SJSA1 (cell line): Measurements from ENCODE around the gene NAA40. TPM values are rescaled to one million over a fixed set of nuclear protein-coding genes. Genes with fewer than 3 reads are reported as not detected.

Experiments
- total RNA-seq: library from RNA; depleted of rRNA; stranded (reverse); fragments of >200 nt; shearing (Covaris generic); gene quantifications from 2 replicates; pipeline ENCODE4 v1.2.3, GENCODE V29; 2014; rRNA removed

NAA40 gene
- total RNA-seq, 1 experiment from 2014 or later = 21.4 TPM

Other genes with a start within 250 kb of the NAA40 start
- gene ZFTA, start 170.2 kb upstream of the NAA40 start, total RNA-seq = 28.7 and 29.5 TPM in 2 replicates
- gene SPINDOC, start 125.5 kb upstream of the NAA40 start, total RNA-seq = 89.3 and 95.5 TPM in 2 replicates
- 23.1 and 29.6 TPM in 2 replicates for gene MARK2, start 99.9 kb upstream of the NAA40 start, total RNA-seq
- 1.5 and 1.6 TPM in 2 replicates for gene RCOR2, start 21.8 kb upstream of the NAA40 start, total RNA-seq
- gene COX8A, start 35.6 kb downstream of the NAA40 start, total RNA-seq = 1,062 and 2,110 TPM in 2 replicates
- gene OTUB1, start 47.4 kb downstream of the NAA40 start, total RNA-seq = 35.6 and 69.7 TPM in 2 replicates
- 0.18 TPM in 1 of 2 replicates, not detected in the other for gene FLRT1, start 96.9 kb downstream of the NAA40 start, total RNA-seq
- gene MACROD1, start 227.1 kb downstream of the NAA40 start, total RNA-seq = 17.6 and 22.6 TPM in 2 replicates
- gene STIP1, start 247.2 kb downstream of the NAA40 start, total RNA-seq = 402 and 488 TPM in 2 replicates